ENCODE results near the gene TUBGCP6. TPM values are rescaled to one million over a fixed set of nuclear protein-coding genes. Genes with fewer than 3 reads are reported as not detected.

TUBGCP6 gene
- total RNA-seq (2021) (31.0 and 33.1 TPM in 2 replicates), Bru-seq, nascent RNA (percentile 53 among the genes with signal in this experiment), BruChase-seq, experiment 1, labeled RNA remaining after a 2-hour chase (percentile 60 among the genes with signal in this experiment), BruChase-seq, experiment 2, labeled RNA remaining after a 6-hour chase (percentile 77 among the genes with signal in this experiment)
- long read RNA-seq, full-length matches to known transcripts: 4 of 39 reads
- long read RNA-seq, partial matches to known transcripts: 16 of 39 reads
- long read RNA-seq, other reads (novel, unspliced or antisense): 19 of 39 reads

GRCh38 chr22:50244420-50245213, at the start of gene TUBGCP6:
Gene TUBGCP6, minus strand, starts transcription at chr22:50245023. Its CDS starts 564 bp downstream, at chr22:50244459.
- Histone ChIP-seq H3K4me1 (ENCODE audit: insufficient read depth, low read length, poor library complexity, severe bottlenecking) (no peaks in the 10 kb centered on the region), H3K9me3 (ENCODE audit: low read depth, low read length, poor library complexity, severe bottlenecking) (no peaks in the 10 kb centered on the region), H3K36me3 (ENCODE audit: insufficient read depth, low read length, poor library complexity, severe bottlenecking) (peaks cover 22% of the 10 kb centered on the region), H3K27me3 (replicated peaks; ENCODE audit: insufficient read depth, low read depth, low read length, poor library complexity) (no peaks in the 10 kb centered on the region), H3K4me3 (ENCODE audit: low read depth, low read length, poor library complexity, severe bottlenecking) (peak within 1 kb of the TSS; percentile 98), H3K27ac (ENCODE audit: low read depth, low read length, poor library complexity, severe bottlenecking) (peak within 1 kb of the TSS; percentile 93)
- BruUV-seq (replicated peaks): TSS peak; percentile 35
- peak; percentile 96 for DNase-seq (ENCODE audit: low spot score)
- TF ChIP-seq EZH2 (IDR thresholded peaks at IDR 0.05; ENCODE audit: borderline replicate concordance, low read depth, low read length, poor library complexity, severe bottlenecking): no peak
- 0 out of 2 replicates have a peak, but pooled peaks have one; percentile 16 for TF ChIP-seq CTCF (conservative IDR thresholded peaks at IDR 0.05; ENCODE audit: low read depth, low read length)
- POLR2A ChIA-PET (ENCODE audit: low non-redundant PET): interaction anchor here (1.4 kb wide), 1 partner anchor 281 kb away, joined by 4 read pairs; the partner anchor contains the start of gene SCO2
- CTCF ChIA-PET: no interaction called here
- intact Hi-C loops (cut with micrococcal nuclease; ENCODE audit: unreplicated experiment): no loop called here

- no TSS peak for BruUV-seq (replicated peaks)
- TF ChIP-seq CTCF (conservative IDR thresholded peaks at IDR 0.05; ENCODE audit: low read depth, low read length) (no peak), EZH2 (IDR thresholded peaks at IDR 0.05; ENCODE audit: borderline replicate concordance, low read depth, low read length, poor library complexity, severe bottlenecking) (no peak)
- Histone ChIP-seq H3K9me3 (ENCODE audit: low read depth, low read length, poor library complexity, severe bottlenecking) (no peaks in the 10 kb centered on the region), H3K27me3 (replicated peaks; ENCODE audit: insufficient read depth, low read depth, low read length, poor library complexity) (no peaks in the 10 kb centered on the region), H3K36me3 (ENCODE audit: insufficient read depth, low read length, poor library complexity, severe bottlenecking) (peaks cover 22% of the 10 kb centered on the region), H3K4me1 (ENCODE audit: insufficient read depth, low read length, poor library complexity, severe bottlenecking) (peaks cover 47% of the 10 kb centered on the region), H3K27ac (ENCODE audit: low read depth, low read length, poor library complexity, severe bottlenecking) (peak overlapping the region; percentile 93), H3K4me3 (ENCODE audit: low read depth, low read length, poor library complexity, severe bottlenecking) (peak overlapping the region; percentile 41)
- POLR2A ChIA-PET (ENCODE audit: low non-redundant PET): no interaction called here
- intact Hi-C loops (cut with micrococcal nuclease; ENCODE audit: unreplicated experiment): no loop called here
- no peak for DNase-seq (ENCODE audit: low spot score)
- CTCF ChIA-PET: interaction anchor here (1.1 kb wide), 1 partner anchor 10 kb away, joined by 5 read pairs; no protein-coding TSS in a partner anchor
Observed at GRCh38 chr22:50294319-50294656, 49.5 kb upstream of the TUBGCP6 start.

GRCh38 chr22:50293441-50294318, 48.9 kb upstream of the TUBGCP6 start:
- no peaks in the 10 kb centered on the region for H3K9me3 ChIP-seq (ENCODE audit: low read depth, low read length, poor library complexity, severe bottlenecking)
- ChIA-PET POLR2A (ENCODE audit: low non-redundant PET) (no interaction called here), CTCF (interaction anchor here (0.6 to 1.1 kb wide), 4 partner anchors 10 to 37 kb away, joined by 3 to 6 read pairs (median 5); no protein-coding TSS in a partner anchor)
- peak overlapping the region; percentile 41 for H3K4me3 ChIP-seq (ENCODE audit: low read depth, low read length, poor library complexity, severe bottlenecking)
- peak overlapping the region; percentile 93 for H3K27ac ChIP-seq (ENCODE audit: low read depth, low read length, poor library complexity, severe bottlenecking)
- TF ChIP-seq EZH2 (IDR thresholded peaks at IDR 0.05; ENCODE audit: borderline replicate concordance, low read depth, low read length, poor library complexity, severe bottlenecking) (no peak), CTCF (conservative IDR thresholded peaks at IDR 0.05; ENCODE audit: low read depth, low read length) (no peak)
- intact Hi-C loops (cut with micrococcal nuclease; ENCODE audit: unreplicated experiment): no loop called here
- BruUV-seq (replicated peaks): no TSS peak
- peaks cover 43% of the 10 kb centered on the region for H3K4me1 ChIP-seq (ENCODE audit: insufficient read depth, low read length, poor library complexity, severe bottlenecking)
- peak; percentile 84 for DNase-seq (ENCODE audit: low spot score)
- H3K27me3 ChIP-seq (replicated peaks; ENCODE audit: insufficient read depth, low read depth, low read length, poor library complexity): no peaks in the 10 kb centered on the region
- H3K36me3 ChIP-seq (ENCODE audit: insufficient read depth, low read length, poor library complexity, severe bottlenecking): peaks cover 28% of the 10 kb centered on the region

Data from A673 (cell line).